Common myeloid progenitor, CD34-positive (primary cell): ENCODE measurements around the gene SAG.
"Not testable (repeated sequence)": the region's sequence is repeated elsewhere in the genome, so short reads cannot be mapped to it uniquely, and the experiment has no call there.

ENCODE experiments used
- CTCF ChIA-PET: fragments of 350-600 bp; sonication (Branson Sonifier 250); formaldehyde crosslinking; loops from one replicate; lab custom pipeline; 2021; ENCODE audit warnings: antibody characterized with exemption; lab: Charles Lee
- POLR2A ChIA-PET: fragments of 350-600 bp; sonication (Branson Sonifier 250); formaldehyde crosslinking; loops from one replicate; lab custom pipeline; 2021; ENCODE audit warnings: antibody characterized with exemption; lab: Charles Lee
- DNase-seq, 3 donors: peaks; one replicate each; pipeline versions ENCODE4 v3.0.0 to v3.0.0-alpha.2; 2013
- H3K27ac ChIP-seq, 2 experiments: 1 replicate in 1 of 2; 2 replicates in 1 of 2; pipeline ENCODE4 v1.7.0; 2013; ENCODE audit warnings: inconsistent platforms in 2 of 2, low read length in 2 of 2, mild to moderate bottlenecking in 2 of 2, low read depth in 1 of 2, moderate library complexity in 1 of 2; ENCODE audit not compliant: severe bottlenecking in 2 of 2, insufficient read depth in 1 of 2, poor library complexity in 1 of 2
- H3K27me3 ChIP-seq, 5 experiments: replicated peaks in 2 of 5; 1 replicate in 3 of 5; 2 replicates in 2 of 5; pipeline versions ENCODE4 v1.6.1 to v1.7.0; 2013; ENCODE audit warnings: low read length in 4 of 5, mild to moderate bottlenecking in 2 of 5, moderate library complexity in 2 of 5, inconsistent platforms in 1 of 5; ENCODE audit not compliant: insufficient read depth in 5 of 5, control insufficient read depth in 4 of 5
- H3K36me3 ChIP-seq, 4 experiments: 1 replicate in 2 of 4; 2 replicates in 2 of 4; pipeline versions ENCODE4 v1.6.1 to v1.7.0; 2013; ENCODE audit warnings: low read length in 3 of 4, control low read depth in 1 of 4, mild to moderate bottlenecking in 1 of 4; ENCODE audit not compliant: control insufficient read depth in 4 of 4, insufficient read depth in 4 of 4
- H3K4me1 ChIP-seq, 4 experiments: 1 replicate in 3 of 4; 2 replicates in 1 of 4; pipeline versions ENCODE4 v1.6.1 to v1.7.1; 2013; ENCODE audit warnings: low read length in 3 of 4, mild to moderate bottlenecking in 3 of 4, control low read depth in 1 of 4, inconsistent platforms in 1 of 4, moderate library complexity in 1 of 4; ENCODE audit not compliant: control insufficient read depth in 4 of 4, insufficient read depth in 4 of 4; ENCODE audit errors: control extremely low read depth in 1 of 4
- H3K4me3 ChIP-seq, 7 experiments: 1 replicate in 4 of 7; 2 replicates in 3 of 7; pipeline versions ENCODE4 v1.5.1 to v1.7.0; 2013; ENCODE audit warnings: mild to moderate bottlenecking in 7 of 7, low read length in 6 of 7, moderate library complexity in 6 of 7, inconsistent platforms in 2 of 7, low read depth in 2 of 7, control low read depth in 1 of 7; ENCODE audit not compliant: insufficient read depth in 4 of 7, control insufficient read depth in 1 of 7; ENCODE audit errors: extremely low read depth in 1 of 7
- H3K9me3 ChIP-seq, 5 experiments: 1 replicate in 4 of 5; 2 replicates in 1 of 5; pipeline versions ENCODE4 v1.6.1 to v1.7.1; 2013; ENCODE audit warnings: low read length in 4 of 5, mild to moderate bottlenecking in 2 of 5, inconsistent platforms in 1 of 5, low read depth in 1 of 5, moderate library complexity in 1 of 5; ENCODE audit not compliant: control insufficient read depth in 4 of 5, insufficient read depth in 2 of 5; ENCODE audit errors: control extremely low read depth in 1 of 5
- WGBS: methylation state at CpG from one replicate; pipeline ENCODE4 v1.1.5; 2013; ENCODE audit not compliant: insufficient coverage; 5-methylcytosine and 5-hydroxymethylcytosine counted together

SAG gene

GRCh38 chr2:233326500-233326899, 18.9 kb downstream of the SAG start:
- H3K4me1 ChIP-seq = peaks cover 3 to 17% (median 11%) of the 10 kb centered on the region in 4 experiments
- H3K4me3 ChIP-seq = no peak overlapping the region
- ChIA-PET POLR2A (interaction anchor here (0.7 kb wide), 1 partner anchor 1691 kb away, joined by 6 read pairs; no protein-coding TSS in a partner anchor), CTCF (no interaction called here)
- no peaks in the 10 kb centered on the region for H3K27me3 ChIP-seq
- H3K9me3 ChIP-seq = no peaks in the 10 kb centered on the region
- no peak for DNase-seq
- WGBS = 98% methylated on average over 7 of the region's 8 CpGs
- H3K36me3 ChIP-seq = no peaks in the 10 kb centered on the region
- no peak overlapping the region for H3K27ac ChIP-seq

- POLR2A ChIA-PET = no interaction called here
- peaks cover 16 to 38% (median 31%) of the 10 kb centered on the region in 4 experiments for H3K4me1 ChIP-seq
Observed at GRCh38 chr2:233328922-233329321, 21.3 kb downstream of the SAG start.

GRCh38 chr2:233329489-233330135, 22.0 kb downstream of the SAG start:
- Histone ChIP-seq H3K27me3 (no peaks in the 10 kb centered on the region), H3K36me3 (no peaks in the 10 kb centered on the region), H3K4me1 (peaks cover 16 to 43% (median 32%) of the 10 kb centered on the region in 4 experiments), H3K27ac (no peak overlapping the region), H3K4me3 (no peak overlapping the region), H3K9me3 (no peaks in the 10 kb centered on the region)
- 74% methylated on average over 4 of the region's 7 CpGs for whole genome bisulfite sequencing
- CTCF ChIA-PET = interaction anchor here (1.9 to 2.1 kb wide), 3 partner anchors 9 to 20 kb away, joined by 4 to 8 read pairs (median 5); no protein-coding TSS in a partner anchor
- POLR2A ChIA-PET = no interaction called here
- DNase-seq = peak in 1 of 3 donors; percentile 35

More at GRCh38 chr2:233328922-233329321, 21.3 kb downstream of the SAG start:
- Histone ChIP-seq H3K27me3 (no peaks in the 10 kb centered on the region), H3K9me3 (no peaks in the 10 kb centered on the region), H3K4me3 (no peak overlapping the region), H3K27ac (no peak overlapping the region), H3K36me3 (no peaks in the 10 kb centered on the region)
- 92% methylated on average over 4 of the region's 4 CpGs for WGBS
- no peak for DNase-seq
- CTCF ChIA-PET = interaction anchor here (0.8 kb wide), 1 partner anchor 76 kb away, joined by 3 read pairs; no protein-coding TSS in a partner anchor

GRCh38 chr2:233331536-233331935, 23.9 kb downstream of the SAG start:
- peak overlapping the region in 2 of 7 experiments; percentile 24 to 39 for H3K4me3 ChIP-seq
- peak overlapping the region; percentile 3 to 53 for H3K27ac ChIP-seq
- H3K27me3 ChIP-seq = no peaks in the 10 kb centered on the region
- ChIA-PET CTCF (interaction anchor here (1.0 to 2.1 kb wide), 10 partner anchors 9 to 64 kb away, joined by 3 to 7 read pairs (median 4); no protein-coding TSS in a partner anchor), POLR2A (interaction anchor here (0.7 kb wide), 1 partner anchor 18 kb away, joined by 4 read pairs; no protein-coding TSS in a partner anchor)
- DNase-seq = peak; percentile 97 to 99 (median 97)
- no peaks in the 10 kb centered on the region for H3K36me3 ChIP-seq
- H3K4me1 ChIP-seq = peaks cover 16 to 43% (median 32%) of the 10 kb centered on the region in 4 experiments
- no peaks in the 10 kb centered on the region for H3K9me3 ChIP-seq
- WGBS = 0% methylated on average over 10 of the region's 15 CpGs

GRCh38 chr2:233332125-233332524, 24.5 kb downstream of the SAG start:
- Histone ChIP-seq H3K27me3 (no peaks in the 10 kb centered on the region), H3K27ac (peak overlapping the region; percentile 3 to 26), H3K4me3 (no peak overlapping the region), H3K36me3 (no peaks in the 10 kb centered on the region), H3K9me3 (no peaks in the 10 kb centered on the region), H3K4me1 (peaks cover 16 to 43% (median 32%) of the 10 kb centered on the region in 4 experiments)
- DNase-seq = peak in 1 of 3 donors; percentile 19
- CTCF ChIA-PET = interaction anchor here (1.0 to 2.0 kb wide), 9 partner anchors 8 to 64 kb away, joined by 3 to 7 read pairs (median 4); no protein-coding TSS in a partner anchor
- WGBS = 100% methylated on average over 2 of the region's 4 CpGs
- POLR2A ChIA-PET = interaction anchor here (0.7 kb wide), 2 partner anchors 17 to 272 kb away, joined by 3 to 4 read pairs; partner anchors contain the start of gene INPP5D

GRCh38 chr2:233334915-233335314, 27.3 kb downstream of the SAG start:
- POLR2A ChIA-PET = no interaction called here
- CTCF ChIA-PET = interaction anchor here (1.4 kb wide), 1 partner anchor 15 kb away, joined by 4 read pairs; no protein-coding TSS in a partner anchor
- H3K4me3 ChIP-seq = no peak overlapping the region
- no peak for DNase-seq
- no peak overlapping the region for H3K27ac ChIP-seq
- no peaks in the 10 kb centered on the region for H3K27me3 ChIP-seq
- no peaks in the 10 kb centered on the region for H3K36me3 ChIP-seq
- peaks cover 18 to 46% (median 29%) of the 10 kb centered on the region in 4 experiments for H3K4me1 ChIP-seq
- WGBS = 98% methylated on average over 8 of the region's 11 CpGs
- no peaks in the 10 kb centered on the region for H3K9me3 ChIP-seq

GRCh38 chr2:233336091-233336490, 28.5 kb downstream of the SAG start:
- peaks cover 15 to 40% (median 25%) of the 10 kb centered on the region in 4 experiments for H3K4me1 ChIP-seq
- POLR2A ChIA-PET, DNase-seq: not testable (repeated sequence)

More at GRCh38 chr2:233336091-233336490, 28.5 kb downstream of the SAG start:
- WGBS = 100% methylated on average over 5 of the region's 13 CpGs
- H3K27ac ChIP-seq, H3K9me3 ChIP-seq, CTCF ChIA-PET, H3K4me3 ChIP-seq, H3K27me3 ChIP-seq, H3K36me3 ChIP-seq: not testable (repeated sequence)
